SIG-M5 treated with dmso at 0.1 percent for 504 hours (cell line): ENCODE measurements around the gene VAMP2.

Experiments
- DNase-seq: peaks from one replicate; lab custom pipeline; 2025; ENCODE audit not compliant: unreplicated experiment; lab: John Stamatoyannopoulos, UW

VAMP2 gene

DNA sequence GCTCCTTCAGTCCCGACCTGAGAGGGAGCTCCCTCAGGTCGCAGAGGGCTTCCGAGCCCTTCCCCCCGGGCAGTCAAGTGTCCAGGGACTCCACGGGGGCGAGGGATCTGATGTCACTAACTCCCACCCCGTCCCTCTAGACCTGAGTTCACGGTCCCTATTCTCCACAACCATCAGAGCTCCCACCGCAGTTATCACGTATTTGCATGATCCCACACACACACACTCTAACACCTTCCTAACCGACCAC is 6.8 kb downstream of the VAMP2 start:
- DNase-seq: no peak

DNA sequence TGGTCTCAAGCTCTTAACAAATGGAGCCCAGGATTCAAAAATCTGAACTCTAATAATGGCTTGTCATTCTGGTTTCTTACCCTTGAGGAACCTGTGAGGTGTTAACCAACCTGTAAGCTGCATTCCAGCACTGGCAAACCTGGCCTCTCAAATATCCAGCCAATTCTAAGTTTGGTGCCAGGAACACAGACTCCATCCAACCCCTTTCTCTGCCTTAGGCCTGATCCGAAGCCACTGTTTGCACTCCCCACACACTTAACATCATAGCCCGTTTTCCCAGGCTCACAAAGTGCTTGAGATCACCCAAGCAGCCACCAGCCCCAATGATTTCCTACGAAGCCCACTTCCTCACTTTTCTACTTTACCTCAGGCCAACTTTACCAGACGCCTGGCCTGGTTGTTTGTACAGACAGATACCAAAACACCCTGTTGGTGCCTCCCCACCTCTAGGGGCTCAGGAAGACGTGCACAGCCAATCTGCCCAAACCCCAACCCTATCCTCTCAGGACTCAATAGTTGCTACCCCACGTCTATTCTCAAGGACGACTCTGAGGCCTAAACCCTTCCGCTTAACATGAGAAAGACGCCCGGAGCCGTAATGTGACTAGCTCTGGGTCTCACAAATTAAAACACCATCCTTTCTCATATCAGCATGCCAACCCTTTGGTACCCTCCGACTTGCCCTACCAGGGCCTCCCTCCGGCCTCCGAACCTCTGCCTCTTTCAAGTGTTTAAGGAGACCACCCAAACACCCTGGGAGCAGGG is 7.3 kb downstream of the VAMP2 start:
- no peak for DNase-seq

DNA sequence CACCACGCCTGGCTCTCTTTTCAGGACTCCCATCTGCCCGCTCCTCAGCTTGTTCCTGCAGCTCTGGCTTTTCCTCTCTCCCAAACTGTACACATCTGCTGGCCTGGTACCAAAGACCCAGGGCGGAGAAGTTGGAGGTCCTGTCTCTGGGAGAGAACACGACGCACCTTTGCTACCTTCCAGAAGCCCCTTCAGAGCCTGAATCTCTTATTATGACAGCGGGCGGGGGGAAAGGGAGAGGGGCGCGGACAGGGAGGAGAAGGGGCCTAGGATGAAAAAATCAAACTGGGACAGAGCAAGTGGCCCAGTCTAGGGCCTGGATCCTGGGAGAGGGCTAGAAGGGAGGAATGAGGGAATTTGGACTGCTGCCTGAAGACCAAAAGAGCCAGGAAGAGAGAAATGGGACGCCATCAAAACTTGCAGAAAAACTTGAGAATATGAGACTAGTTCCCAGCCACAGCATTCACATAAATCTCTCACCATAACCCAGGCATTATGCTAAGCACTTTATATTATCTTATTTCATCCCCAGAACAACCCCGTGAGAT is 8.1 kb downstream of the VAMP2 start:
- DNase-seq: no peak

DNA sequence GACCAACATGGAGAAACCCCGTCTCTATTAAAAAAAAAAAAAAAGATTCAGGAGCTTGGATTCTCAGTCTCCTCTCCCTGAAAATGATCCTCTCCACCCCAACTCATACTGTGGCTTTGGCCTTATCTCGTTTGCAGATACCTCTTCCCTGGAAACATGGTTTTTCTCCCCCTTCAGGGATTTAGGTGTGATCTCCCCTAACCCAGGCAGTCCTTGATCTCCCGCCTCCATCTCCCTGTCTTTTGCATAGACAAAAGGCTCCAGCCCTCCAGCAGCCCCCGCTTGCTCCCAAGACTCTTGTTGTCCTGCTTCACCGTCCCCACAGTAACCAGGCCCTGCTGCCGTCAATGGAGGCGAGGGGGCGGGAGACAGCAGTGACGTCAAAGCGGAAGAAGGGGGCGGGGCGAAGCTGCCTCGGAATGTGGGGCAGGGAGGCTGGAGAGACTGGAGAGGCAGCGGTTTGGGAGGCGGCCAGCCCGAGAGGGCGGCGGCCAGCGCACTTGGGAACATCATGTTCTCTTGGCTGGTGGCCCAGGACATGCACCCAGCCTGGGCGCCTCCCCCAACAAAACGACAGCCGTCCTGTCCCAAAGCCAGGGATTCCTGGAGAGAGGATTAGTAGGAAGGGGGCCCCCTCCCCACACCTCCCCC is 8.7 kb downstream of the VAMP2 start:
- peak; percentile 76 for DNase-seq

DNA sequence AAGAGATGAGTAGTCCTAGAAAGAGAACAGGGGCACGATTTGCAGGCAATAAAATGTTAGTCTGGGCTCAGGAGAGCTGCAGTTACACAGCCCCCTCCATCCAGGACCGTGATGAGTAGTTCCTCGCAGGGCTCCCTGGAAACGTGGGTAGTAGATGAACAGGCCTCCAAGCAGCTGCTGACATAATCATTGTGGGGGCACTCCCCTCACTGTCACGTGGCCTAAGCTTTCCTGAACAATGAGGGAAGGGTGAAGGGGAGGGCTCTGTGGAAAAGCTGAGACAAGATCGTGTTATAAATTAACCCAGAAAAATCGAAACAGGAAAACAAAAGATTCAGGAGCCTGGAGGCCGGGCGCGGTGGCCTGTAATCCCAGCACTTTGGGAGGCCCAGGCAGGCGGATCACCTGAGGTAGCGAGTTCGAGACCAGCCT is 9.2 kb downstream of the VAMP2 start:
- peak; percentile 51 for DNase-seq

DNA sequence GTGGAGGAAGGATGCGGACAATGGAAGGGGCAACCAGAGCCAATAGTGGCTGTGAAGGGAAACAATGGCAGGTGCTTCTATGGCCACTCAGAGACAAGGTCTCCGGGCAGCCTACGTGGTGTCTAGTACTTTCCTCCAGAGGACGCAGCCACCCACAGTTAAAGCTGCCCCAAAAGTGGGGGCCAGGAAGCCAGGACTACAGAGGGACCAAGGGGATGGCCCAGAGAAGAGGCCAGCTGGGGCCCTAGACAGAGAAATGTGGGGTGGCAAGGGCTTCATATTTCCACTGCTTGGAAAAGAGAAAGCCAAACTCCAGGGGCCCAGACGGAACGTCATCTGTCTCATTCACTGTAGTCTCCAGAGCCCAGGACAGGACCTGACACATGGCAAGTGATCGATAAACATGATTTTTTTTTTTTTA is 9.7 kb downstream of the VAMP2 start:
- DNase-seq: no peak

DNA sequence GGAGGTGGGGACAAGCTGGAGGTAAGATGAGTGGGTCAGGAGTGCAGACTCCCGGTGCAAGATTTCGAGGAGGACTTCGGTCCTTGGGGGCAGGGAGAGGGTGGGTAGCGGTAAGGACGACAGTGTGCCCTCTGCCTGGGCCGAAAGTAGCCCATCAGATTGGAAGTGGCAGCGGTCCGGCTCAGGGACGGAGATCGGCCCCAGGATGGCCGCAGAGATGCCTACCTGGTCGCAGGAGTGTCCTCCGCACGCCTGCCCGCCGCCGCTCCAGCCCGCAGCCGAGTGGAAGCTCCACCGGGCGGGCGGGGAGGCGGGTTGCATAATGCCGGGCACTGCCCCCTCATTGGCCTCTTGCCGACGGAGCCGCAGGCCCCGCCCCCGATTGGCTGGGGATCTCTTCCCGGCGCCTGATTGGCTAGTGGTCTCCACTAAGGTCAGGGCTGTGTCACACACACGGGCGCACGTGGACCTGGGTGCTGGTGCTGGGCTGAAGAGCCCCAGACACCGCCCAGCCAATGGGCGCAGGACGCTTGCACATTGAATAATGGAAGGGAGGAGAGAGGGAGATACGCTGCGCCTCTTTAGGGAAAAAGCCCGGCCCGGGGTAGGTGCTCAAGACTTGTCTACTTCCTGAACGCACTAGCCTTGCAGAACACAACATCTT is 10.5 kb downstream of the VAMP2 start, which contains the start of gene PER1:
PER1 (minus strand) TSS at position 293 of the 664 bp plus-strand sequence. CDS start 1,698 bp downstream, outside the sequence.
- DNase-seq: peak; percentile 92

DNA sequence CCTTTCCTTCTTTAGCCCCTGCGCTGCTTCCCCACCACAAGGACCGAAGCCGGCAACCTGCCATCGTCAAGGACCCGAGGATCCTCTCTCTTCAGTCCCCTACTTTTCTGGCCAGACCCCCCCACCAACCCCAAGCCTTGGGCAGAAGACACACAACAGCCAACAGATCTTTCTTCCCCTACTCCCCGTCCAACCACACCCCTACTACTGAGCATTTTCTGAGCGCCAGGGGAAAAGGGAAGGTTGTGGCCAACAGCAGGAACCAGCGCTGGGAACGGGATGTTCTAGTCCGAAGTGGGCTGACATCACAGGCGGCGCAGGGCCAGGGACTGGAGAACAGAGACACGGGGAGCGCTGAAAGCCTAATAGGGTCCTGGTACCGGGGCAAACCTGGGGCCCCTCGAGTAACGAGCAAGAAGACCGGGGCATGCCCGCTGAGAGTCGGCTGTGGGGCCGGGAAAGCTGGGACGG is 11.1 kb downstream of the VAMP2 start:
- DNase-seq: peak; percentile 67

DNA sequence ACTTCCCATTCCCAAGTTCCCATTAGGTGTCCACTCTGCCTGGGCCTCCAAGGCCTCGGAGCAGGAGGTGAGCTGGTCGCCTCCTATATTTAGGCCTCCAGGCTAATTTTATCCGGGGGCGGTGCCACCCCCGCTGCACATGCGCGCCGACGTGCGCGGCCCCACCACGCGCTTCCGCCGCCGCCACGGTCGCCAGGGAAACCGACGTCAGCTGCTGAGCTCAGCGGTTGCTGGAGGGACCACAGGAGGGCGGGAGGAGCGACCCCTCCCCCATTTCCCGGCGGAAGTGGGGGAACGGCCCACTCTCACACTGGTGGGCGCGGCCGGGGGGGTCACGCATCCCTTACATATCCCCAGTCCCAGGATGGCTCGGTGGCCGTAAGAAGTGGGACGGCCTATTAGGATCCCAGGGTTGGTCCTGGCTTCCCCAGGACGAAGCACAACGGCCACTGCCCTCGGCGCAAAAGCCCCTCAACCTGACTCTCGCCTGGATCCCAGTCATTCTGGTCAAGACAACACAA is 11.6 kb downstream of the VAMP2 start:
- peak; percentile 71 for DNase-seq

DNA sequence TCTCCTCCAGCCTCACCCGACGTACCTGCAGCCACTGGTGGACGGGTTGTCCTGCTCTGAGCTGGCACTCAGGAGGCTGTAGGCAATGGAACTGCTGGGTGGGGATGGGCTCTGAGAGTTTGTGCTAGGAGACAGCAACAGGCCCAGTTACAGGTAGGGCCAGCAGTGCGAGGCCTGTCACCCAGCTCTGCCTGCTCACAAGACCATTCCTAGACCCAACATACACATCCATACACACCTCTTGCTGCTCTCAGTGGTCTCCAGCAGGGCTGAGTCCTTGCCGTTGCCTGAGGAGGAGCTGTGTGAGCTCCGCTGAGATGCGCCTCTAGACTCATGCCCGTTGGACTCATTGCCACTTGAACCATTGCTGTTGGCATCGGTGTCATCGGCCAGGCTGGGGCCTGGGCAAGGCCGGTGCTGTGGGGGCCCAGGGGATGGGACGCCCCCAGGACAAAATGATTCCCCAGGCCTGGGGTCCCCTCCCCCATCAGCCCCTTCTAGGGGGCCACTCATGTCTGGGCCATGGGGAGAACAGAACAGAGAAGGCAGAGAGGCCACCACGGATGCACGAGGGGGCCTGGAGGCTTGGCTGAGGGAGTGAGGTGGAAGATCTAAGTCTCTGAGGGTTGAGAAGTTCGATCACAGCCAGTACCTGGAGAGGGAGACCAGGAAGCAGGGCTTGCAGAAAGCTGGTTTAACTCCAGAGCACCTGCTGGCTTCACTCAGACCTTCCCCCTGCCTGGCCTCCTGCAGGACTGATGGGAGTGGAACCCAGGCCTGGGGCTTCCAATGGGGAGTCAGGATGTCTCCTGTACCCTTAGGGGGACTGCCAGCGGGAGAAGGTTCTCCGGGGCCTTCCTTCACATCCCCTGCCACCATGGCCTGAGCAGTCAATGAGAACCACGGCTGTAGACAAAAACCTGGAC is 12.3 kb downstream of the VAMP2 start:
- no peak for DNase-seq

DNA sequence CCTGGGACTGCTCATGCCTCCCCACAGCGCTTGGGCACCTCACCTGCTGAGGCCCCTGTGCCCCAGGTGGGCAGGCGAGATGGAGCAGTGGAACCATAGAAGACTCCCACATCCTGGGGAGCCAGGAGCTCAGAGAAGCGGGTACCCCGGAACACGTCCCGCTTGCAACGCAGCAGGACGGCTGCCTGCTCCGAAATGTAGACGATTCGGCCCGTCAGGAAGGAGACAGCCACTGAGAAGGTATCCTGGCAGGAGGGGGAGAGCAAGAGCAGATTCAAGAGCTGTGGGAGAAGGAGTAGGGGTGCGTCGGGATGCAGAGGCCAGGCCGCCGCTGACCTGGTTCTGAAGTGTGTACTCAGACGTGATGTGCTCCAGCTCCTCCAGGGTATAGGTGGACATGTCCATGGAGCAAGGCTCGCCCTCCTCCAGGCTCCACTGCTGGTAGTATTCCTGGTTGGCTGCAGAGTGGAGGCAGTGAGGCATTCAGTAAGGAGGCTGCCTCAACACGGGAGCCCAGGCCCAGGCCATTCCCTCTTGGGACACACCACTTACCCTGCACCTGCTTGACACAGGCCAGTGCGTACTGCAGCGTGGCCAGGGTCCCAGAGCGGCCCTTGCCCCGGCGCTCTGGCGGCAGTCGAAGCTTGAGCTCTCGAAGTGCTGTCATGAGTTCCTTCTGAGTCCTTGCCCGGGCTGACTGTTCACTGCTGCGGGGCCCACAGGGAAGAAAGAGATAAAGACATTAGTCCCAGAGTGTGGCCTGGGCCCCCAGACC is 13.1 kb downstream of the VAMP2 start:
- no peak for DNase-seq

DNA sequence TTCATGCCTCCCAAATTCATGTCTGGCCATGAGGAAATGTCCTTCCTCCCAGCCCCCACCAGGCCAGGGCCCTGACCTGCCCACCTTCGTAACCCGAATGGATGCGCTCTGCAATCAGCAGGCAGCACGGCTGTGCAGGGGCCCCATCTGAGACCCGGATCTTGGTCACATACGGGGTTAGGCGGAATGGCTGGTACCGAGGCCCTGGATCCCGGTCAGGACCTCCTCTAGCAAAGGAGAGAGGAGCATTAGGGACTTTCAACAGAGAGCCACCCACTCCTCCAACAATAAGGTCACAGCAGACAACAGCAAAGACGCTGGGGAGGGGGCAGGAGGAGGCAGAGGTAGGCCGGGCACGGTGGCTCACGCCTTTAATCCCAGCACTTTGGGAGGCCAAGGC is 14.2 kb downstream of the VAMP2 start:
- DNase-seq: no peak

DNA sequence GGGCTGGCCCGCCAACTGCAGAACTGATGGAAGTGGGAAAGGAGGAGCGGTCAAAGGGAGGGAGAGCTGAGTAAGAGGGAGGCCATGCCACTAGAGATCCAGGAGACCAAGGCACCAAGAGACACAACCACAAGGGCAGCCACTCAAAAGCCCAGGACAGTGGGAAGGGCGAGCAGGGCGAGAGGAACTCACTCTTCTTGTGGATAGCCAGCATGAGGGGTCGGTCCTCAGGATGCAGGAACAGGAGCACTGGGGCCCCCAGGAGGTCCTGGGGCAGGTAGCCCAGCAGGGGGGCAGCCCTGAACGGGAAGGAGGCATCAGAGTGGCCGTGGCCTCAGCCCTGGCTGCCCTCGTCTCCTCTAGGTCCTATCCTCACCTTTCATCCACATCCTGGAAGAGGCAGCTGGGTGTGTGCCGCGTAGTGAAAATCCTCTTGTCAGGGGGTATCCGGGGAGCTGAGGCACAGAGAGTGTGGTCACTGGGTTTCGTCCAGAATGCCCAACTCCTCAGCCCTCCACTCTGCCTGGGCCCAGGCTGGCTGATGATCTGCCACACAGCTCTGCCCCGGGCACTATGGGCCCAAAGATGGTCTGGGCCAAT is 14.8 kb downstream of the VAMP2 start:
- no peak for DNase-seq

DNA sequence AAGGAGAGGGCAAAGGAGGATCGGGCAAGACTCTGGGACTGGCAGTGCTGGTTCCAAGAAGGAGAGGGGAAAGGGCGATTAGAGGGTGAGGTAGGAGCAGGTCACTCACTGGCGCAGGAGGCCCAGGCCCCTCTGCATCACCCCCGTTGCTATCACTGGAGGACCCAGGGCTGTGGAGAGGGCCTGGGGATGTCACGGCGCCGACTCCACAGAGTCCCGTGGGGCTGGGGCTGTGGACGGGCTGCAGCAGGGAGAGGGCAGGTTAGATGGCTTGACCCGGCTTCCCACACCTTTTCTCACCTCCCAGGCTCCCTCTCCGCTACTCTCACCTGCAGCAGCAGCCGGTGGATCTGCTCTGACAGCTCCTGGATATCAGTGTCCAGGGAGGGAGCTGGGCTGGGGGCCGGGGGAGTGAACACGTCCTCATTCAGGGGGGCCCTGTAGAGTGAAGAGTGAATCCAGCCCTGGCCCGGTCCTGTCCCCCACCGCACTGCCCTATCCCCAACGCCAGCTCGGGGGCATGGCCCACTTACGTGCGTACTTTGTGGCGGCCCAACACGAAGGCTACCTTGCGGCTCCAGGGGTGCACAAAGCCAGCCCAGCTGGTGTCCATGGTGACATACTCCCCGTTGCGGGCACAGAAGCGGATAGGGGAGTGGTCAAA is 15.5 kb downstream of the VAMP2 start:
- no peak for DNase-seq

DNA sequence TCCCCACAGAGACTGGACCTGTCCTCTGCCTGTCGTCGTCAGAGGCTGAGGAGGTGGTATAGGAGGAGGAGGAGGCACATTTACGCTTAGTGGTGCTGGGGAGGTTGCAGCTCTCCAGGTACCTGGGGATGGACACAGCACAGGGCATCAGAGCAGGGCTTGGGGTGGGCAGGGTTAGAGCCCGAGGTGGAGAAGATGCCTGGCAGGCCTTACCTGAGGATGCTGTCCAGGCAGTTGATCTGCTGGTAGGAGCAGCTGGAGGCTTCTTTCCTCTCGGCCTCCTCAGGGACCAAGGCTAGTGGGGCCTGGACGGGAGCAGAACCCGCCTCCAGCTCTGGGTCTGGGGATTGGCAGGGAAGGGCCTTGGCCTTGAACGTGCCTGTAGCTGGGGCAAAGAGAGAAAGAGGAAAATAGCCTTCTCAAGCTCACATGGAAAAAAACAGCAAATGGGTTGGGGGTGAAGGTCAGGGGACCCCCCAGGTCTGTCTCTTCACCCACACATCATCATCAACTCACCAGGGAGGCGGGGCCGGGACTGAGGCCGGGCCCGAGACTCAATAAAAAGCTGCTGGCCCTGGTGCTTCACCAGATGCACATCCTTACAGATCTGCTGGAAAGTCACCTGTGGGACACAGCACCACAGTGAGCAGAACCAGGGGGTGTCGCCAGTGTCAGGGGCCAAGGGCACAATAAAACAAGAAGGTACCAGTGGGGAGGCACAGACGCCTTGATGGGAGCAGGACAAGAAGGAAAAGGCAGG is 16.2 kb downstream of the VAMP2 start:
- no peak for DNase-seq

DNA sequence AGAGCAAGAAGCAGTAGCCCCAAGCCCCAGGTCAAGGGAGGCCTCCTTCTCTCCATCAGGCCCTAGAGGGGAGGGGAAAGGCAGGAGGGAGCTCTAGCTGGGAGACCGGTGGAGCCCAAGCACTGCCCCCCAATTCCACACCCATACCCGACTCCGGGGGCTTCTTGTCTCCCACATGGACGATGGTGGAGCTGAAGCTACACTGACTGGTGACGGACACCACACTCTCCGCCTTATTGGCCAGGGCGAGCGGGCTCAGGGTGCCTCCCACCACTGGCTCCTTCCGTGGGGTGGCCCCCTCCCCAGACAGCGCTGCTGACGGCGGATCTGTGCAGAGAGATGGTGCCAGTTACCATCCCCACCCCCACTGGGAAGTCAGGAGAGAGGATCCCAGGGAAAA is 16.9 kb downstream of the VAMP2 start:
- DNase-seq: no peak

DNA sequence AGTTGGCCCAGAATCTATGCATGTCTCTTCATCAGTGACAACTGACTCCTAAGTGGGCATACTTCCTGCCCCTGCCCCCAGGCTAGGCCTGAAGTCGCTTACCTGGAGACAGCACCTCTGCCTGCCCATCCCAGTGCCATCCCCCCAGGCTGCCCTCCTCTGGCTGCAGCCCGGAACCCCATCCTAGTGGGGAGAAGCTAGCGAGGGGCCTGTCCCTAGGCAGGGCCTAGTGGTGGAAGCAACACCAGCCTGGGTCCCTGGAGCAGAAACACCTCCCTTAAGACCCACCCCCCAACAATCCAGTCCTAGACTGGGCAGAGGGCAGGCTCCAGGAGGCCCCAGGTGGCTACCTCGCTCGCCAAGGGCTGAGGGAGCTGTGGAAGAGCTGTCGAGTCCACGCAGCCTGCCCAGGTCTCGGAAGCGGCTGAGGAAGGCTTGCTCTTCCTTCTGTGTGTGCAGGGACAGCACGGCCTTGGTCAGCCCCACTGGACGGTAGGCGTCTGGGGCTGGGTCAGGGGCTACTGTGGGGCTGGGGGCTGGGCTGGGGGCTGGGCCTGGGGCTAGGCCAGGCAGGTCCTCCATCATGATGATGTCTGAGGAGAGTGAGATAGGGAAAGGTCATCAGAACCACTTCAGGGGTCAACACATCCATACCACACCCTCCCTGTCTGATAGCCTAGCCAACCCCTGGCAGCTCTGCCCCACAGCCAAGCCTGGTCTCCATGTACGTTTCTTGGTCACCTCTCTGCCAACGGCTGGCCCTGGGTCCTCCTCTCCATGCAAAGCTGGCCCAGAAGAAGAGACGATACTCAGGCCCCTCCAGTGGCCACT is 18.1 kb downstream of the VAMP2 start:
- no peak for DNase-seq
